ENCODE data around the gene SLCO4C1. TPM values are rescaled to one million over a fixed set of nuclear protein-coding genes. Genes with fewer than 3 reads are reported as not detected.
"Not testable (repeated sequence)": the region's sequence is repeated elsewhere in the genome, so short reads cannot be mapped to it uniquely, and the experiment has no call there.

Gene SLCO4C1
- total RNA-seq: 0.08 TPM
- long read RNA-seq: 0 reads

- peak; percentile 93 for ATAC-seq
- DNase-seq (ENCODE audit: missing footprints): peak; percentile 90
- intact Hi-C loops (cut with DNase I): no loop called here
Measured at GRCh38 chr5:102296178-102296817, at the start of gene SLCO4C1. SLCO4C1 (minus strand) TSS chr5:102296284; CDS start chr5:102296262, 22 bp downstream.

DNA sequence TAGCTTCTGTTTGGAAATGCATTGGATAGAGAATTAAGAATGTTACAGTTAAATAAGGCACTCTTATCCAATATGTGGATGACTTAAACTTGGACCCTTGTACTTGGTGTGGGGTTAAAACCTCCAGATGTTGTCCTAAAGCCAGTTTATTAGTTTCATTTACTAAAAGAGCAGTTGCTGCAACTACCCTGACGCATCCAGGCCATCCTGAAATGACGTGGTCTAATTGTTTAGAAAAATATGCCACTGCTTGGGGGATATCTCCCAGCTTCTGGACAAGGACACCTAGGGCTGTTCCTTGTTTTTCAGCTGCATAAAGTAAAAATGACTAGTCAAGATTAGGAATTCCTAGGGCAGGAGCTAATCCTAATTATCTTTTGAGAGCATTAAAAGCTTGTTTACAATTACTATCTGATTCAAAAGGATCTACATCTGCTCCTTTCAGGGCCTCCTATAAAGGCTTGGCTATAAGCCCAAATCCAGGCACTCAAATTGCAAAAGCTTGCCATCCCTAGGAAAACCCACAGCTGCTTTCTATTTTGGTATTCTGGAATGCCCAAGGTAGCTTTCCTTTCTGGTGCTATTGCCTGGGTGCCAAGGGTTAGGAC, 45.7 kb upstream of the SLCO4C1 start:
- intact Hi-C loops (cut with DNase I): no loop called here
- no peak for DNase-seq (ENCODE audit: missing footprints)
- ATAC-seq: no peak

- intact Hi-C loops (cut with DNase I): no loop called here
- ATAC-seq (no peak), DNase-seq (ENCODE audit: missing footprints) (no peak)
Measured at GRCh38 chr5:102324714-102325113, 28.6 kb upstream of the SLCO4C1 start.

DNA sequence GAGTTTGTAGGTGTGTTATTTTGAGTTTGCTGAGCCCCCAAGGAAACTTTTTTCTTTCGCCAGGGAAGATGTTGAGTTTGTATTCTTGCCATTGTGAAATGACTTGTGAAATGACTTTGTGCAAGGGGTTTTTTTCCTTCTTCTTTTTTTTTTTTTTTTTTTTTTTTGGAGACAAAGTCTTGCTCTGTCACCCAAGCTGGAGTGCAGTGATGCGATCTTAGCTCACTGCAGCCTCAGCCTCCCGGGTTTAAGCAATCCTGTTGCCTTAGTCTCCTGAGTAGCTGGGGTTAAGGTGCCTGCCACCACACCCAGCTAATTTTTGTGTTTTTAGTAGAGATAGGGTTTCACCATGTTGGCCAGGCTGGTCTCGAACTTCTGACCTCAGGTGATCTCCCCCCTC, 22.7 kb upstream of the SLCO4C1 start:
- ATAC-seq; intact Hi-C loops (cut with DNase I); DNase-seq (ENCODE audit: missing footprints): not testable (repeated sequence)

GRCh38 chr5:102314328-102314727, 18.2 kb upstream of the SLCO4C1 start:
- intact Hi-C loops (cut with DNase I): no loop called here
- DNase-seq (ENCODE audit: missing footprints): no peak
- ATAC-seq: no peak

- intact Hi-C loops (cut with DNase I): no loop called here
- ATAC-seq: no peak
- no peak for DNase-seq (ENCODE audit: missing footprints)
Measured at GRCh38 chr5:102313912-102314311, 17.8 kb upstream of the SLCO4C1 start.

- no peak for ATAC-seq
- DNase-seq (ENCODE audit: missing footprints): no peak
- intact Hi-C loops (cut with DNase I): no loop called here
Measured at GRCh38 chr5:102312586-102313370, 16.7 kb upstream of the SLCO4C1 start.

GRCh38 chr5:102309586-102309985, 13.5 kb upstream of the SLCO4C1 start:
- intact Hi-C loops (cut with DNase I): no loop called here
- ATAC-seq: no peak

DNA sequence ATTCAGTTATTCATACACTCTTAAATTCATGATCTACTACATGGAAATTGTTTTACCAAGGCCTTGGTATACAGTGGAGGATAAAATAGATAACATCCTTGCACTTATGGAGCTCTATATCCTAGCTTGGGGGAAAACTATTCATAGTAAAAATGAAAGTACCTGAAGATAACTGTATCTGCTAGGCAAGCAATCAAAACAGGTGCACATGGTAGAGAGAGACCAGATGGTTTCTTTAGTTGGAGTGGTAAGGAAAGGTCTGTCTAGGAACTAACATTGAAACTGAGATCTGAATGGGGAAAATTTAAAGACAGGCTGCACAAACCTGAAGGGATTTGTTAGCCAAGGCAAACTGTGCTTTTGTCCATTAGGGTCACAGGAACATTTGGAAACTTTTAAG, 11.1 kb upstream of the SLCO4C1 start:
- intact Hi-C loops (cut with DNase I): no loop called here
- DNase-seq (ENCODE audit: missing footprints) (no peak), ATAC-seq (no peak)

More at GRCh38 chr5:102309586-102309985, 13.5 kb upstream of the SLCO4C1 start:
- DNase-seq (ENCODE audit: missing footprints): no peak

DNA sequence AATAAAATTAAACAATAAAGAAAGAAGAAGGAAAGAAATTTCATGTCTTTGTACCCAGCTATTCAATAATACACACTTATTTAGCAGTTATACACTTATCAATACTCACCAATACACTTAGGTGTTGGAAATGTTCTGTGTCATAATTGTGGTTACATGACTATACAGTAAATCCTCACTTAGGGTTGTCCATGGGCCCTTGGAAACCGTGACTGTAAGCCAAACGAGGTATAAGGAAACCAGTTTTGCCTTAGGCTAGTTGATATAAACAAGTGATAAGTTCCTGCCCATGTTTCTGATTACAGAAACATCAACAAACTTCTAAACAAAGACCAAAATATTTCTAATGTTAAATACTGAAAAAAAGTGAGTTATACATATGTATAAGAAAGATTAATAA, 10.0 kb upstream of the SLCO4C1 start:
- intact Hi-C loops (cut with DNase I): no loop called here
- ATAC-seq (no peak), DNase-seq (ENCODE audit: missing footprints) (no peak)

DNA sequence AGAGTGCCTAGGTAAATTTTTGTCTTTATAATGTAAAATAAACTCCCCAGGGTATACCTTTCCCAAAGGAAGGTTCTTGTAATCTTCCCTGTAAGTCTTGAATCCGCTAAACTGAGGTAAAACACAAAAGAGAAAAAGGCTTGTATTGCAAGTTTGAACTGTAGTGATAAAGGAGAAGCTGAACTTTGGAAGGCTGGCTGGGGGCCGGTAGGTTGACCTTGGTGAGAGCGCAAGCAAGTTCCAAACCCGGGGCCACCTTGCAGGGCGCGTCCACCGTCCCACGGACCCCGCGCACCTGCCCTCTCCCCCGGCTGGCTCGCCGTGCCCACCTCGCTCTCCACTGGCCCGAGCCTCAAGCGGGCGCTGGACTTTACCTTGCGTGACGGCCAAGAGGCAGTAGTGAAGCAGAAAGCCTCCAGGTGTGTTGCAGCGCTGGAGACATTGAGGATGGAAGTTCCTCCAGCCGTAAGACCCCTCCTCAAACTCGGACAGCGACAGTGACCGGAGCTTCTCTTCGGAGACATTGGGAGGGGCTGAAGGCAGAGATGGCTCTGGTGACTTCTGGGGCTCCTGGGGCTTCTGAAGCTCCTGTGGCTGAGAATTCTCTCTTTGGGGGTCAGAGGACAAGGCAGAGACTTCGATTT, 428 bp downstream of the SLCO4C1 start:
- DNase-seq (ENCODE audit: missing footprints) (peak; percentile 66), ATAC-seq (no peak)
- intact Hi-C loops (cut with DNase I): no loop called here

GRCh38 chr5:102294886-102295395, 1.1 kb downstream of the SLCO4C1 start:
- ATAC-seq (no peak), DNase-seq (ENCODE audit: missing footprints) (no peak)
- intact Hi-C loops (cut with DNase I): no loop called here

DNA sequence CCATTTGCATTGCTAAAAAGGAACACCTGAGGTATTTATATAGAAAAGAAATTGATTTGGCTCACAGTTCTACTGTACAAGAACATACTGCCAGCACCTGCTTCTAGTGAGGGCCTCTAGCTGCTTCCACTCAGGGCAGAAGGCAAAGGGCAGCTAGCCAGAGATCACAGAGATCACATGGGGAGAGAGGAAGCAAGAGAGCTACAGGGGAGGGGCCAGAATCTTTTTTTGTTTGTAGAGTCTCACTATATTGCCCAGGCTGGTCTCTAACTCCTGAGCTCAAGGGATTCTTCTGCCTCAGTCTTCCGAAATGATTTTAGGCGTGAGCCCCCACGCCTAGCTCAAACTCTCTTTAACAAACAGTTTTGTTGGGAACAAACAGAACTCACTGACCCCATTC, 6.1 kb downstream of the SLCO4C1 start:
- intact Hi-C loops (cut with DNase I): no loop called here
- ATAC-seq (no peak), DNase-seq (ENCODE audit: missing footprints) (no peak)

- DNase-seq (ENCODE audit: missing footprints) (no peak), ATAC-seq (no peak)
- intact Hi-C loops (cut with DNase I): no loop called here
Measured at GRCh38 chr5:102289251-102289899, 6.7 kb downstream of the SLCO4C1 start.

DNA sequence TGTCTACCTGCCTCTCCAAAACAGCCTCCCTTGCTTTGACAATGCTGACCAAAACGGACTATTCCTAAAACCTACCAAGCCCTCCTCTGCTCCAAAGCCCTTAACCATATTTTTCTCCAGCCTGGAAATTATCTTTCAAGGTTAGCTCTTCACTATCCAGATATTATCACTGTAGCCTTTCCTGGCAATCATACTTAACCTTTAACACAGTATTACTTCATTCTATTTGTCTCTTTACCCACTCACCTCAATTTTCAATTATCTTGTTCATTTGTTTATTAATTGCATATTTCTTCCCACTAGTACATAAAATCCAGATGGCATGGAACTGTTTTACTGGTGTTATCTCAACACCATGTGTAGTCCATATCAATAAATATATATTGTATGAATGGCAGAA, 7.5 kb downstream of the SLCO4C1 start:
- DNase-seq (ENCODE audit: missing footprints): no peak
- intact Hi-C loops (cut with DNase I): no loop called here
- ATAC-seq: no peak

- ATAC-seq (no peak), DNase-seq (ENCODE audit: missing footprints) (no peak)
- intact Hi-C loops (cut with DNase I): no loop called here
Measured at GRCh38 chr5:102286476-102286875, 9.6 kb downstream of the SLCO4C1 start.

DNA sequence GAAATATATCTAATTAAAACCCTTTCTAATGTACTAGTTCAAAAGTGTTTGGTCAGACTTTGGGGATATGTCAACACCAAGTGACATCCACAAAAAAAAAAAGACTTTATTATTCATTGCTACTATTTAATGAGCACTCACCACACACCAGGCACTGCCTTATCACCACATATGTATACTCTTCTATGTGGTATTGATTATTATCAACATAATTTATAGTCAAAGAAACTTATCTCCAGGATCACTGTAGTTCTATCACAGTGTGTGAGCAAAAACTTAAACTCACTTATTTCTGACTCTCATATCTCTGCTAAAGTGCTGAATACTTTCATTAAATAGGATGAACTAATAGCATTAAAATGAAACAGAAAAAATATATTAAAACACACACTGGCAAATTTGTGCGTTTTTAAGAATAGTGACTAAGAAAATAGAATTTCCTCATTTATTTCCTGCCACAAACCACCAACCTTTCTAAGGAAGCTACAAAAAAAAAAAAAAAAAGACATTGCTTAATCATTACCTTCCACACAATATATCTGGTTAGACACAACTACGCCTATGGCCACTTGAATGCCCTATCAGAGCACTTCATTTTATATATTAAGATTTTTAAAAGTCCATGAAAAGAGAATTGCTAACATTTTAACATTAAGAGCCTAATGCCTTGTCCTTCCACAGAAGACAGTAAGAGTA, 12.8 kb downstream of the SLCO4C1 start:
- intact Hi-C loops (cut with DNase I): no loop called here
- DNase-seq (ENCODE audit: missing footprints) (no peak), ATAC-seq (no peak)

DNA sequence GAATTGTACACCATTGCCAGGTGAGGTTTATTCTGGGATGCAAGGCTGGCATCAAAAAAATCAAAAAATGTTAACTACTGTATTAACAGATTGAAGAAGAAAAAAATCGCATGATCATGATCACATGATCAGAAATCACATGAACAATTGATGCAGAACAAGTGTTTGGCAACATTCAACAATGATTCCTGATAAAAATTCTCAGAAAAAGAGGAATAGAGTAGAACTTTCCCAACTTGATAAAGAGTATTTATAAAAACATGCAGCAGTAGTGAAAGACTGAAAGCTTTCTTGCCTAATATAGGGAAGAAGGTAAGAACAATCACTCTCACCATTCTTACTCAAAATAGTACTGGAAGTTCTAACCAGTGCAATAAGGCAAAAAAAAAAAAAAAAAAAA, 16.4 kb downstream of the SLCO4C1 start:
- intact Hi-C loops (cut with DNase I): no loop called here
- no peak for ATAC-seq
- no peak for DNase-seq (ENCODE audit: missing footprints)

All from Right ventricle myocardium inferior (tissue), 1 donor.